Colon (tissue), 2 donors: ENCODE data around the gene HLA-DRB1.
"Not testable (repeated sequence)": the region's sequence is repeated elsewhere in the genome, so short reads cannot be mapped to it uniquely, and the experiment has no call there.

Experiments
- FAIRE-seq: peaks from 2 replicates; lab custom pipeline; 2012; peaks lifted over from hg19 to GRCh38; lab: Jason Lieb, UNC
- donor health status: control.
- donor health status: control.

The HLA-DRB1 gene

GRCh38 chr6:32609391-32609730, 19.7 kb upstream of the HLA-DRB1 start:
- no peak for FAIRE-seq

- FAIRE-seq, result no peak
These were observed 18.7 kb upstream of the HLA-DRB1 start for GRCh38 chr6:32608362-32608761.

- no peak for FAIRE-seq
These were observed 18.3 kb upstream of the HLA-DRB1 start for GRCh38 chr6:32607988-32608298.

- FAIRE-seq, result no peak
These were observed 17.8 kb upstream of the HLA-DRB1 start for GRCh38 chr6:32607263-32607987.

DNA sequence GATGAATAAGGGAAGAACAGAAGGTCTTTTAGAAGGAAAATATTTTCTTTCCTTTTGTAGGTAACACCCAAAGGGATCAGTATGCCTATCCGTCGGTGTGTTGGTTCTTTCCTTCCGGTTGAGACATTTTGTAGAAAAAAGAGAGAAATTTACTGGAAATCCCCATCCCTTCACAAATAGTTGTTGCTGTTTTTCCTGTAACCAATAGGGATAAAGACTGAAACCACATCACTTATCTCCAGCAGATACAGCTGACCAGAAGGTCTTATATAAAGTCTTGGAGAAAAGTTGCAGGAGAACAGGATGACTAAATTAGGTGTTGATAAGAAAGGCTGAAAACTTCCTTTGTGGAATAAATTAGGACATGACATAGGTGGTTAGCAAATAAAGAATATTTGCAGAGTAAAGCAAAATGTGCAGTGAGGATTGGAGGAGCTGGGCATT, 14.8 kb upstream of the HLA-DRB1 start:
- FAIRE-seq, result no peak

DNA sequence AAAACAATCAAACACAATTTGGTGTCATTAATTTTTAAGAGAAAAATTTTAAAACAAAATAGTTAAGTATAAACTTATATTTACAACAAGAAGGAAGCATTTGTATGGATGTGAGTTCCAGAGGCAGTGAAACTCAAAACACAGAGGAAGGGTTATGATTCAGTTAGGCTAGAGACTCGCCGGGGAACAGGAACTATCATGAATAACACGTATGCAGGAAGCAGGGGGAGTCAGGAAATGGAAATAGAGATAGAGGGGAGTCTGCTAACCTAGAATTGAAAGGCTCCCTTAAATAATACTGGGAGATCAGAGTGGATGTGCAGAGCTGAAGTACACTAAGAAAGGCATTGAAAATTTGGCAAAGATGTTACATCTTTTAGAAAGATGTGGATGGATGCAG, 14.2 kb upstream of the HLA-DRB1 start:
- FAIRE-seq, result no peak

- FAIRE-seq, result no peak
These were observed 13.6 kb upstream of the HLA-DRB1 start for GRCh38 chr6:32603222-32603621.

- FAIRE-seq, result no peak
These were observed 12.7 kb upstream of the HLA-DRB1 start for GRCh38 chr6:32602383-32602782.

- FAIRE-seq, result no peak
These were observed 7.4 kb upstream of the HLA-DRB1 start for GRCh38 chr6:32597024-32597423.

GRCh38 chr6:32590713-32591112, 1.1 kb upstream of the HLA-DRB1 start:
- FAIRE-seq, result not testable (repeated sequence)

DNA sequence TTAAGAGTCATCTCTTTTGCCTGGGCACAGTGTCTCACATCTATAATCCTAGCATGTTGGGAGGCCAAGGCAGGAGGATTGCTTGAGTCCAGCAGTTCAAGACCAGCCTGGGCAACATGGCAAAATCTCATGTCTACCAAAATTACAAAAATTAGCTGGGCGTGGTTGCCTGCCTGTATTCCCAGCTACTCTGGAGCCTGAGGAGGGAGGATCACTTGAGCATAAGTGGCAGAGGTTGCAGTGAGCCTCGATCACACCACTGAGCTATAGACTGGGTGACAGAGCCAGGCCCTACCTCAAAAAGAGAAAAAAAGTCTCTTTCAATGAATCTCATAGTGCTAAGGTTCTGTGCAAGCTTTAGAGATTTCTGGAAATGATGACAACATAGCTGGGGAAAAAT, 1.5 kb downstream of the HLA-DRB1 start:
- FAIRE-seq, result no peak

DNA sequence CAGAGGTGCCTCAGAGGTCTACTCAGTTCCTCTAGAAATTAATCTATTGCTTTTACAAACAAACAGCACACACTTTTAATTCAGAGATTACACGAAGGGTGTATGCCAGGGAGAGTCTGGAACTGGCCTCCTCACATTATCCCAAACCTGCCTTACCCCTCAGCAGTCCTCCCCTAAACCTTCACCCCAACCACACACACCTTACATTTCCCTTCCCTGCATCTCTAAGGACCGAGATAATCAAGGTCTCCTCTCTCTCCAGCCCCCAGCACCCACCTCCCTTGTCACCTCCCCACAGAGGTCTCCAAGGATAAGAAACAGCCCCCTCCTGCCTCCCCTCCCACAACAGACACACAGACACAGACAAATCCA, 6.1 kb downstream of the HLA-DRB1 start:
- FAIRE-seq, result no peak

DNA sequence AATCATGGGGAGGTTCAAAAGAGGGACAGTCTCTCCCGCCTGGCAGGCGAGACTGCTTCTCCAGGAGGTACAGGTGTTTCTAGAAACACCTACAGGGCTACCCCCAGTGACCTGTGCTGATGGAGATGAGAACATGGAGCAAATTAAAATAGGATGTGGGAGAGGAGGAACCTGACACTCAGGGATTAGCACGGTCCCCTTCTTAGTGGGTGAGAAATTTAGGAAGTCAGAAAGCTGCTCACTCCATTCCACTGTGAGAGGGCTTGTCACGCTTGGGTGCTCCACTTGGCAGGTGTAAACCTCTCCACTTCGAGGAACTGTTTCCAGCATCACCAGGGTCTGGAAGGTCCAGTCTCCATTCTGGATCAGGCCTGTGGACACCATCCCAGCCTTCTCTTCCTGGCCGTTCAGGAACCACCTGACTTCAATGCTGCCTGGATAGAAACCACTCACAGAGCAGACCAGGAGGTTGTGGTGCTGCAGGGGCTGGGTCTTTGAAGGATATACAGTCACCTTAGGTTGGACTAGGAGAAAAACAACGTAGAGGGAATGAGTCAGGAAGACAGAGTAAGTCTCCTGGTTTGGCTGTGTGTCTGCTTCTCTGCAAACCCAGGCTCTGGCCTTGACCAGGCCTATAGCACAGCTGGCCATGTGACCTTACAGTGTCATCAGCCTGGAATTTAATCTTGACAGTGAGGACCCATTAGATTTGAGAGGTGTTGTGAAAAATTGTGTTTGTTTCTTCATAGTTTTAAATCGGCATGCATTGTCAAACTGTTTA, 8.1 kb downstream of the HLA-DRB1 start:
- no peak for FAIRE-seq

DNA sequence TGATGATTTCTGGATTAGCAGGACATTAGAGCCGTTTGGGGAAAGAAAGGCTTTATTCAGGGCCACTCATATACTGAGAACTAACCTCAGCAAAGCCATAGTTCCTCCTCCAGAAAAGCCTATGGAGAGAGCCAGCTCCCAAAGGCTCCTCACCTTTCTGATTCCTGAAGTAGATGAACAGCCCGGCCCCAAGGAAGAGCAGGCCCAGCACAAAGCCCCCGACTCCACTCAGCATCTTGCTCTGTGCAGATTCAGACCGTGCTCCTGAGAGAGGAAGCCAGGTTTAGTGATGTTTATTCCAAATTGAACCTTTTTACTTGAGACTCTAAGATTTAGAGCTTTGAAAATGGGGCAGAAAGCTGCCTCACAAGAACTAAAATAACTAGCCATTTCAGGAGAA, 9.1 kb downstream of the HLA-DRB1 start:
- no peak for FAIRE-seq

DNA sequence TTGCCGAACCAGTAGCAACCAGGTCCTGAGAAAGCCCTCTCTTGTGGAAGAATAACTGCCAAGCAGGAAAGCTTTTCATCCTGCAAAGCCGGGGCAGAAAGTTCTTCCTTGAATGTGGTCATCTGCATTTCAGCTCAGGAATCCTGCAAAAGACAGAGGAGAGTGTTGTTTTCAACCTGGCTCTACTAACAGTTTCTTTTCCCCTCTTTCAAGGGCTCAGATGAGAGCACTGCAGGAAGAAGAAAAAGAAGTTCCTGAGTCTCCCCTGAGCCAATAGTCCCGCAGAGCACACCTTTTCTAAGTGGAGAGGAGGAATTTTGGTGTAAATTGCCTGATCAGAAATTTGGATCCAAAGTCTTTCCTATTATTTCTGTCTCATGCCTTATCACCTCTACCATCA, 10.7 kb downstream of the HLA-DRB1 start:
- FAIRE-seq, result no peak

- FAIRE-seq, result not testable (repeated sequence)
These were observed 12.2 kb downstream of the HLA-DRB1 start for GRCh38 chr6:32577493-32577892.

DNA sequence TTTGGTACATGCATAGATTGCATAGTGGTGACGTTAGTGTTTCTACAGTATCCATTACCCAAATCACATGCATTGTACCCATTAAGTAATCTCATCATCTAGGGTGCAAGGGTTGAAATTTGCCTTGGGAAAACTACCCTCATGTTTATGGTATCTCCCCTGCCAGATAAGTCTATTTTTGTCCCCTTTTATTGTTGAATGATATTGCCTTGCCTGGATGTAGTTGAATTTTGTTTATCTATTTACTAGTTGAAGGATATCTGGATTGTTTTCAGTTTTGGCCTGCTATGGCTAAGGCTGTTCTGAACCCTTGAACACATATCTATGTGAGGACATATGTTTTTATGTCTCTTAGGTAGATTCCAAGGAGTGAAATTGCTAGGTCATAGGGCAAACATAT, 13.4 kb downstream of the HLA-DRB1 start:
- no peak for FAIRE-seq

- no peak for FAIRE-seq
These were observed 19.2 kb downstream of the HLA-DRB1 start for GRCh38 chr6:32570363-32570905.

- FAIRE-seq, result no peak
These were observed 21.1 kb downstream of the HLA-DRB1 start for GRCh38 chr6:32568561-32568960.

- FAIRE-seq, result no peak
These were observed 22.7 kb downstream of the HLA-DRB1 start for GRCh38 chr6:32566957-32567356.

DNA sequence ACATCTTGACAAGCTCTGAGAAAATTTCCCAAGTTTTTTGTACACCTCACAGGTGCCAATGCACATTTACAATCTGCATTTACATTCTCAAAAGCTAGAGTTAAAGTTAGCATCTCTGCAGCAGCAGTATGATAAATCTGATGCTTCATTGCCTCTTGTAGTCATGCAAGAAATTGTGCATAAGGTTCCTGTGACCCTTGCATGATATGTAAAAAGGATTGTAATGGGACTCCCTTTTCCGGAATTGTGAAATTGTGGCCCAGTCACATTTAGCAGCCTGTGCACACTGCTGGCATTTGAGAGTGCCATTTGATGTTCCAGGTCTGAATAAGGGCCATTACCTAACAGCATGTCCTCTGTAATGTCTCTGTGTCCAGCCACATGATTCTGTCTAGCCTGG, 24.1 kb downstream of the HLA-DRB1 start:
- no peak for FAIRE-seq

DNA sequence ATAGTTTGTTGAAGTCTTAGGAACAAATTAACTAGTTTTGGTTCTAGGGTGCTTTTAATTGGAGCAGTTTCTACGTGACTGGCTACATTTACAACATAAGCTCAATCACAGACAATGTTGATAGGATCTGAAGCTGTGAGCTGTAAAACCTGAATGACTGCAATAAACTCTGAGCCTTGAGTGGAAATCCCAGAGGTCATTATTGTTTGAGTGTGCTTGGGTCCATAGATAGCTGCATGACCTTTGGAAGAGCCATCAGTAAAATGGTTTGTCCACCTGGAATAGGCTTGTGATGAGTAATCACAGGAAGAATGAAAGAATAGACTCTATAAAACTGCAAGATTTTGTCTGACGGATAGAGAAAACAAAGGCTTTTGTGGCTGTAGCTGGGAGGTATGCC, 26.7 kb downstream of the HLA-DRB1 start:
- no peak for FAIRE-seq

GRCh38 chr6:32559747-32560146, 29.9 kb downstream of the HLA-DRB1 start:
- FAIRE-seq, result no peak
